NB4 (cell line): ENCODE results near the gene PTCHD4.
A peak's percentile ranks its signal among the peaks of the same experiment; 100 is the strongest.

Experiments used
- DNase-seq: peaks from one replicate; pipeline ENCODE4 v3.0.0; 2010; ENCODE audit warnings: low read depth
- H3K4me3 ChIP-seq: one replicate; pipeline ENCODE4 v1.5.1; 2011; ENCODE audit warnings: mild to moderate bottlenecking, low read depth, low read length, moderate library complexity
- MYC ChIP-seq: IDR thresholded peaks from 2 replicates; pipeline ENCODE4 v1.6.1; 2011; ENCODE audit warnings: low read depth, low read length
- POLR2A ChIP-seq: IDR thresholded peaks from 2 replicates; pipeline ENCODE4 v1.6.1; 2011; ENCODE audit warnings: mild to moderate bottlenecking; ENCODE audit not compliant: insufficient read length; ENCODE audit errors: extremely low read depth
- TF ChIP-seq, protein P1 (sequence below): IDR thresholded peaks from 2 replicates; pipeline ENCODE4 v1.6.1; 2011; ENCODE audit warnings: low read depth, low read length
- TF ChIP-seq, protein P2 (sequence below): IDR thresholded peaks from one replicate; pipeline ENCODE4 v1.5.1; 2012; ENCODE audit warnings: low read depth, low read length

Gene PTCHD4

DNA sequence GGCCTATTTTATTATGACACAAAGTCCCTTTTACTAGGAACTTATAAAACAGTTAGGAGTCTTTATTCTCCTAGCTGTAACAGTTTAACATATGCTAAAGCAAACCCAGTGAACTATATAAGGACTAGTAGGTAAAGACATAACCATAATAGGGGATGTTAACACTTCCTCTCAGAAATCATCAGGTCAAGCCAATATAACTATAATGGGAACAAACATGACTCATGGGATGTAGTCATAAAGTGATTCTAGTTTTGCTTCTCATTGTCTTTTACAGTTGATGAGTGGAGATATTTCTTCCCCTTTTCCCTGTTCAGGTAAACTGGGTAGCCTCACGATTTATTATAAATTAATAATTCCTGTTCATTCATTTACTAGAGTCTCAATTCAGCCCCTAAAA lies 9.7 kb downstream of the PTCHD4 start:
- peak; percentile 3 for DNase-seq
- TF ChIP-seq, protein P1, sequence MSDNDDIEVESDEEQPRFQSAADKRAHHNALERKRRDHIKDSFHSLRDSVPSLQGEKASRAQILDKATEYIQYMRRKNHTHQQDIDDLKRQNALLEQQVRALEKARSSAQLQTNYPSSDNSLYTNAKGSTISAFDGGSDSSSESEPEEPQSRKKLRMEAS = no peak
- TF ChIP-seq, protein P2, sequence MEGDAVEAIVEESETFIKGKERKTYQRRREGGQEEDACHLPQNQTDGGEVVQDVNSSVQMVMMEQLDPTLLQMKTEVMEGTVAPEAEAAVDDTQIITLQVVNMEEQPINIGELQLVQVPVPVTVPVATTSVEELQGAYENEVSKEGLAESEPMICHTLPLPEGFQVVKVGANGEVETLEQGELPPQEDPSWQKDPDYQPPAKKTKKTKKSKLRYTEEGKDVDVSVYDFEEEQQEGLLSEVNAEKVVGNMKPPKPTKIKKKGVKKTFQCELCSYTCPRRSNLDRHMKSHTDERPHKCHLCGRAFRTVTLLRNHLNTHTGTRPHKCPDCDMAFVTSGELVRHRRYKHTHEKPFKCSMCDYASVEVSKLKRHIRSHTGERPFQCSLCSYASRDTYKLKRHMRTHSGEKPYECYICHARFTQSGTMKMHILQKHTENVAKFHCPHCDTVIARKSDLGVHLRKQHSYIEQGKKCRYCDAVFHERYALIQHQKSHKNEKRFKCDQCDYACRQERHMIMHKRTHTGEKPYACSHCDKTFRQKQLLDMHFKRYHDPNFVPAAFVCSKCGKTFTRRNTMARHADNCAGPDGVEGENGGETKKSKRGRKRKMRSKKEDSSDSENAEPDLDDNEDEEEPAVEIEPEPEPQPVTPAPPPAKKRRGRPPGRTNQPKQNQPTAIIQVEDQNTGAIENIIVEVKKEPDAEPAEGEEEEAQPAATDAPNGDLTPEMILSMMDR = no peak
- no peak for TF ChIP-seq POLR2A
- H3K4me3 ChIP-seq = no peak overlapping the region

DNA sequence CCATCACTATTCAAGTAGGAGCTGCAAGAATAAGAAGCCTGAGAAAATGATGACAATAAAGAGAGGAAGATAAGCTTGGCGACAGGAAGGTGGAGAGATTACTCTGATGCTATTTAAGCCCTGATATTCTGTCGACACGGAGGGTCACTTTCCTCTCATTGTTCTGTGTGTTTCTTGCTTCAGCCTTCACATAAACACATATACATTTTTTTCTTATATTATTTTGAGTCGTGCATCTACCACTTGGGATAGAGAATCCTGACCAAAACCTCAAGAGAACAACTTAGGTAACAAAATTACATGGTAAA lies 10.5 kb downstream of the PTCHD4 start:
- TF ChIP-seq, protein P1 = no peak
- TF ChIP-seq POLR2A (no peak), MYC (no peak)
- TF ChIP-seq, protein P2 = no peak
- DNase-seq = no peak
- H3K4me3 ChIP-seq = no peak overlapping the region

DNA sequence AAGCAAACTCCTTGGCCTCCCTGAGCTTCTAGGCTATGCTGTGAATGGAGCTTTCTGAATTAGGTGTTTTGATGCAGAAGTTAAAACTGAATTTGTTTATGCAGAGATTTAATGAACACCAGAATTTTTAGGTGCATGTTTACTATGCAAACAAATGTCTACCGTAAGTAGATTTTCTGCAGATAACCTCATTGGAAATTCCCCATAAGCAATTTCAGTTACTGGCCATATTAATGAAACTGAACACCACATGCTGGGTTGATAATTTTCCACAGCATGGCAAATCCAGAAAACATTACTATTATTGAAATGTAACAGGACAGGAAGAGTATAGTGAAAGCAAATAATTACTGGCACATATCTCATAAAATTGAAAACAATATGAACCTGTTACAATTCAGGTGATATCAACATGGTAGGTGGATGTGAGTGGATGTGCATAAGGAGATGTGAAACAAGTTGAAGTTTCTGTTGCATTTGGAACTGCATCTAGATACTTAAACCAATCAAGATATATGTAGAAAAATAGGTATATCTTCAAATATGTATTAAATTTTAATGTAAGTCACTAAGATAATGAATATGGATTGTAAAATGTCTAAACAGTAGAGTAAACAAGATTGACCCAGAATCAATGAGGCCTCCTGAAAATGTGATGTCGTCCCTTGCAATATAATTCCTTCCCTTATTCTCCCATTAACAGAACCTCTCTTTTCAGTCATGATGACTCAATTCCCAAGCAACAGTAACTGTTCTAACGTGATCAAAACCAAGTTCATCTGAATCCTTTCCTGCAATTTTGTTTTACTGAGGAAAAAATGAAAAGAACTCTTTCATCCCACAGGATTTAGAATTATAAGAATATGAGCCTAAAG lies 11.0 kb downstream of the PTCHD4 start:
- no peak for DNase-seq
- TF ChIP-seq MYC (no peak), POLR2A (no peak)
- TF ChIP-seq, protein P2 = no peak
- TF ChIP-seq, protein P1 = no peak
- no peak overlapping the region for H3K4me3 ChIP-seq

DNA sequence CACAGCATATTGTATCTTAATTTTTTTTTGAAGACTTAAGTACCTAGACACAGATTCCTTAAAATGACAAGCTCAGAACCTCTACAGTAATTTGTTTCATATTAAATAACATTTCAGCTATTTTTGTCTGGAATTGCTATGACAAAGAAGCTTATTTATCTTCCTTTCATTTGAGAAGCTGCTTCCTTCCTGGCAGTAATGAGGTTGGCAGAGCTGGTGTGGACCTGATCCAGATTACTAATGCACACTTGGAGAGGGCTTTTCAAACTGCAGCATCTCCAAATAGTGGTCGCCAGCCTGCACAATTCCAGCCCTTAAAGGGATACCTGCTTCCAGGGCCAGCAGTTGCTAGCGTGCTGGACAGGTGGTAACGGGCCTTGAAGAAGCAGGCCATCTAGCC lies 12.1 kb downstream of the PTCHD4 start:
- no peak for DNase-seq
- H3K4me3 ChIP-seq = no peak overlapping the region

DNA sequence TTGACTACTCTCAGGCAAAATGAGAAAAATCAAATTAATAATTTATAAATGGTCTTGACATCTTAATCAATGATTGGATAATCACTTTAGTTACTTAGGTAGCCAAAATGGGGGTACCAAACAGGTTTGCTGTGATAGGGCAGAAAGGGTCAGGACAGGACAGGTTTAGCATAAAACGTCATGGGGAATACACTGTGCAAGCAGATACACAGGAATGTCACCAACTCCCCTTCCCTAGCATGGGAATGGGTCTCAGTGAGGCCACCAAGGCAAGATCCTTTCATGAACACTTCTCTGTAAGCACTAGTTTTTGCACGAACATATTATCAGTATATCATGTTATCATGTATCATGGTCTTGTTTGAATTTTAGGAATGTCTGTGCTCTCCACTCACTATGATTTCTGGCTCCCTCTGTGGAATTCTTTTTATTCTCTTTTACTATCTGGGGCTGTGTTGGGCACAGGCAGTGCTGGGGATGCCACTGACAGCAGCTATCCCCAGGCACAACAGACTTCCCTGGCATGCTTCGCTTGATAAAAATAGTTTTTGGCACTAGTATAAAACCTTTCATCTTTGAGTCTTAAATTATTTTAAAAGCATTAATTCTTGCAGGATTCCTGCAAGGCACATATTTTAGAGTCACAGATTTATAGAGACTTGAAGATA lies 18.3 kb downstream of the PTCHD4 start:
- no peak overlapping the region for H3K4me3 ChIP-seq
- DNase-seq = no peak
- TF ChIP-seq, protein P1 = no peak
- no peak for TF ChIP-seq MYC
- TF ChIP-seq POLR2A = no peak

More for the DNA sequence above, 12.1 kb downstream of the PTCHD4 start:
- TF ChIP-seq, protein P1 = no peak
- TF ChIP-seq POLR2A = no peak

DNA sequence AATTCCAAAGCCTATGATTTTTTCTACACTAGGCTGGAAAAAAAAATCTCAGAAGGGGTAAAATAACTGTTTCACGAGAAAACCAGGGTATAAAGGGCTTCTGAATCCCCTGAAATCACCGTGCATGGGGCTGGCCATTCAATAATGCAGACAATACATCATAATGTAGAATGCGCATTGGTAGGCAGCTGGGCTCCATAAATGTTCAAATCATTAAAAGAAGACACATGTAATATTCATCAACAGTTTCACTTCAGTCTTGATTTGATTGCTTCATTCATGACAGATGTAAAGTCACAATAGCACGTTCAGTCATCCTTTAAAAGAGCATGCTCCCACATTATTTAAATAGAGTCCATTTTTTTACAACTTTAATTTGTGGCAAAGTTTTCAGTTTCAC lies 20.5 kb downstream of the PTCHD4 start:
- no peak overlapping the region for H3K4me3 ChIP-seq
- DNase-seq = no peak
- no peak for TF ChIP-seq MYC
- no peak for TF ChIP-seq POLR2A
- TF ChIP-seq, protein P2 = no peak
- TF ChIP-seq, protein P1 = no peak
